ENCODE measurements around the gene CYTH4. TPM values are rescaled to one million over a fixed set of nuclear protein-coding genes. Genes with fewer than 3 reads are reported as not detected.

CYTH4 gene
- total and polyA plus RNA-seq, 4 donors = 1.9 to 9.9 (median 5.9) TPM

- TF ChIP-seq REST (IDR thresholded peaks at IDR 0.05) (no peak), ATF3 (IDR thresholded peaks at IDR 0.05) (no peak)
- TF ChIP-seq, protein P1, sequence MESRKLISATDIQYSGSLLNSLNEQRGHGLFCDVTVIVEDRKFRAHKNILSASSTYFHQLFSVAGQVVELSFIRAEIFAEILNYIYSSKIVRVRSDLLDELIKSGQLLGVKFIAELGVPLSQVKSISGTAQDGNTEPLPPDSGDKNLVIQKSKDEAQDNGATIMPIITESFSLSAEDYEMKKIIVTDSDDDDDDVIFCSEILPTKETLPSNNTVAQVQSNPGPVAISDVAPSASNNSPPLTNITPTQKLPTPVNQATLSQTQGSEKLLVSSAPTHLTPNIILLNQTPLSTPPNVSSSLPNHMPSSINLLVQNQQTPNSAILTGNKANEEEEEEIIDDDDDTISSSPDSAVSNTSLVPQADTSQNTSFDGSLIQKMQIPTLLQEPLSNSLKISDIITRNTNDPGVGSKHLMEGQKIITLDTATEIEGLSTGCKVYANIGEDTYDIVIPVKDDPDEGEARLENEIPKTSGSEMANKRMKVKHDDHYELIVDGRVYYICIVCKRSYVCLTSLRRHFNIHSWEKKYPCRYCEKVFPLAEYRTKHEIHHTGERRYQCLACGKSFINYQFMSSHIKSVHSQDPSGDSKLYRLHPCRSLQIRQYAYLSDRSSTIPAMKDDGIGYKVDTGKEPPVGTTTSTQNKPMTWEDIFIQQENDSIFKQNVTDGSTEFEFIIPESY (IDR thresholded peaks at IDR 0.05) = no peak
Observed at GRCh38 chr22:37316405-37316804, 34.1 kb downstream of the CYTH4 start (continued).

DNA sequence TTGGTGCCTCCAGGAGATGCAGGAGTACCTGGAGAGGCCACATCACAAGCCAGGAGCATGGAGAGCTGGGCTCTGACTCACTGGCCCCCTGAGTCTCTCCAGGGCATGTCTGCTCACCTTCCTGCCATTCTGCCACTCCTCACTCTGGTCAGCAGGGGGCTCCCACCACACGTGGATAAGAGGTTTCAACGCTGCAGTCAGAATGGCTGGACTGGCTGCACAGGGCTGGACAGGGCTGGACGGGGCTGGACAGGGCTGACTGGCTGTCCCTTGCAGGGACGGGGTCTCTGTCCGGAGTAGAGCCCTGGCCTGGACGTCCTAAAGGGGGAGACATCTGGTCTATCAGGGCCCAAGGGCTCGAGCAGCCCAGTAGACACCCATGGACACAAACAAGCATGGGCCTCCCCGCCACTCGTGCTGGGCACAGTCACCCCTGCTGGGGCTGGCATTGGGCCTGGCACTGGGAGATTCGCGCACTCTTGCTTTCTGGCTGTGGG is 34.6 kb downstream of the CYTH4 start:
- peak; percentile 72 for DNase-seq (ENCODE audit: low spot score)
- peaks cover 0 to 16% (median 7%) of the 10 kb centered on the region in 4 donors for H3K4me1 ChIP-seq (ENCODE audit: control insufficient read depth in 4 of 4, insufficient read depth in 4 of 4, low read length in 3 of 4)
- WGBS = 27% methylated on average over 11 of the region's 11 CpGs

More for the DNA sequence above, 34.6 kb downstream of the CYTH4 start:
- Histone ChIP-seq H3K27me3 (ENCODE audit: control insufficient read depth in 4 of 4, insufficient read depth in 4 of 4, low read length in 3 of 4) (no peaks in the 10 kb centered on the region), H3K9me3 (ENCODE audit: control insufficient read depth in 4 of 4, low read length in 3 of 4) (no peaks in the 10 kb centered on the region), H3K9ac (ENCODE audit: low read depth in 1 of 2, low read length in 2 of 2) (no peak overlapping the region), H3K27ac (ENCODE audit: low read depth in 1 of 2, low read length in 2 of 2) (no peak overlapping the region), H3K36me3 (ENCODE audit: control insufficient read depth in 4 of 4, insufficient read depth in 3 of 4, low read depth in 1 of 4, low read length in 3 of 4) (no peaks in the 10 kb centered on the region), H3K4me3 (ENCODE audit: low read depth in 1 of 3, low read length in 3 of 3) (no peak overlapping the region)
- TF ChIP-seq, protein P2, sequence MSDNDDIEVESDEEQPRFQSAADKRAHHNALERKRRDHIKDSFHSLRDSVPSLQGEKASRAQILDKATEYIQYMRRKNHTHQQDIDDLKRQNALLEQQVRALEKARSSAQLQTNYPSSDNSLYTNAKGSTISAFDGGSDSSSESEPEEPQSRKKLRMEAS (IDR thresholded peaks at IDR 0.05) = no peak
- no peak for TF ChIP-seq HNF4A (conservative IDR thresholded peaks at IDR 0.05)
- peak; percentile 99 for TF ChIP-seq RAD21 (IDR thresholded peaks at IDR 0.05)
- no peak for TF ChIP-seq JUND (IDR thresholded peaks at IDR 0.05)
- no peak for TF ChIP-seq ATF3 (IDR thresholded peaks at IDR 0.05)
- TF ChIP-seq HNF4G (IDR thresholded peaks at IDR 0.05) = no peak
- TF ChIP-seq, protein P3, sequence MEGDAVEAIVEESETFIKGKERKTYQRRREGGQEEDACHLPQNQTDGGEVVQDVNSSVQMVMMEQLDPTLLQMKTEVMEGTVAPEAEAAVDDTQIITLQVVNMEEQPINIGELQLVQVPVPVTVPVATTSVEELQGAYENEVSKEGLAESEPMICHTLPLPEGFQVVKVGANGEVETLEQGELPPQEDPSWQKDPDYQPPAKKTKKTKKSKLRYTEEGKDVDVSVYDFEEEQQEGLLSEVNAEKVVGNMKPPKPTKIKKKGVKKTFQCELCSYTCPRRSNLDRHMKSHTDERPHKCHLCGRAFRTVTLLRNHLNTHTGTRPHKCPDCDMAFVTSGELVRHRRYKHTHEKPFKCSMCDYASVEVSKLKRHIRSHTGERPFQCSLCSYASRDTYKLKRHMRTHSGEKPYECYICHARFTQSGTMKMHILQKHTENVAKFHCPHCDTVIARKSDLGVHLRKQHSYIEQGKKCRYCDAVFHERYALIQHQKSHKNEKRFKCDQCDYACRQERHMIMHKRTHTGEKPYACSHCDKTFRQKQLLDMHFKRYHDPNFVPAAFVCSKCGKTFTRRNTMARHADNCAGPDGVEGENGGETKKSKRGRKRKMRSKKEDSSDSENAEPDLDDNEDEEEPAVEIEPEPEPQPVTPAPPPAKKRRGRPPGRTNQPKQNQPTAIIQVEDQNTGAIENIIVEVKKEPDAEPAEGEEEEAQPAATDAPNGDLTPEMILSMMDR (IDR thresholded peaks at IDR 0.05; ENCODE audit: low read depth, low read length, missing input control) = peak; percentile 97
- no peak for TF ChIP-seq GABPA (IDR thresholded peaks at IDR 0.05 in 1 of 2, conservative IDR thresholded peaks at IDR 0.05 in 1 of 2)
